Measurements from ENCODE around the gene SCUBE1.

DNA sequence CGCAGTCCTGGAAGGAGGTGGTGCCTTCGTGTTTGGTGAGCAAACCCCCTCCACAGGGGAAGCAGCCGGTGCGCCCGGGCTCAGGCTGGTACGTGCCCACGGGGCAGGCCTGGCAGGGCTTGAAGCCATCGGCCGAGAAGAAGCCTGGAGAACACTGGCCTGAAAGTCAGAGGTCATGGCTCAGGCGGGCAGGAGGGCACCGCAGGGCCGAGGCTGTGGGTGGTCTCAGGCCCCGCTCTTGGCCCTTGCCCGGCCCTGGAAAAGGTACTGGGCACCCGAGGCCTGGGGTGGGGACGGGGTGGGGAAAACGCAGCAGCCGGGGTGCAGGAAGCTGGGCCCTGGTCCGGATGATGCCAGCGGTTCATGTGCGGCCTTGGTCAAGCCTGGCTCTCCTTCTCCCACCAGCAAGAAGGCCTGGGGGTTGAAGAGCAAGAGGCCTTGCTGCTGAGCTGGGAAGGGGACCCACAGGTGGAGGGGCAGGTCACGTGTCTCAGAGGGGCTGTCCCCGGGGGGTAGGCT lies 130.7 kb downstream of the SCUBE1 start:
- TF ChIP-seq, protein P1, sequence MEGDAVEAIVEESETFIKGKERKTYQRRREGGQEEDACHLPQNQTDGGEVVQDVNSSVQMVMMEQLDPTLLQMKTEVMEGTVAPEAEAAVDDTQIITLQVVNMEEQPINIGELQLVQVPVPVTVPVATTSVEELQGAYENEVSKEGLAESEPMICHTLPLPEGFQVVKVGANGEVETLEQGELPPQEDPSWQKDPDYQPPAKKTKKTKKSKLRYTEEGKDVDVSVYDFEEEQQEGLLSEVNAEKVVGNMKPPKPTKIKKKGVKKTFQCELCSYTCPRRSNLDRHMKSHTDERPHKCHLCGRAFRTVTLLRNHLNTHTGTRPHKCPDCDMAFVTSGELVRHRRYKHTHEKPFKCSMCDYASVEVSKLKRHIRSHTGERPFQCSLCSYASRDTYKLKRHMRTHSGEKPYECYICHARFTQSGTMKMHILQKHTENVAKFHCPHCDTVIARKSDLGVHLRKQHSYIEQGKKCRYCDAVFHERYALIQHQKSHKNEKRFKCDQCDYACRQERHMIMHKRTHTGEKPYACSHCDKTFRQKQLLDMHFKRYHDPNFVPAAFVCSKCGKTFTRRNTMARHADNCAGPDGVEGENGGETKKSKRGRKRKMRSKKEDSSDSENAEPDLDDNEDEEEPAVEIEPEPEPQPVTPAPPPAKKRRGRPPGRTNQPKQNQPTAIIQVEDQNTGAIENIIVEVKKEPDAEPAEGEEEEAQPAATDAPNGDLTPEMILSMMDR (IDR thresholded peaks at IDR 0.05): no peak
- TF ChIP-seq TEAD4 (IDR thresholded peaks at IDR 0.05; ENCODE audit: borderline replicate concordance, insufficient read depth) (no peak), ELF1 (IDR thresholded peaks at IDR 0.05) (no peak), RAD21 (IDR thresholded peaks at IDR 0.05; ENCODE audit: low read length) (no peak), FOXM1 (IDR thresholded peaks at IDR 0.05; ENCODE audit: low read depth) (no peak), SMC3 (IDR thresholded peaks at IDR 0.05; ENCODE audit: low read depth, low read length) (no peak), YY1 (IDR thresholded peaks at IDR 0.05; ENCODE audit: low read depth) (no peak), EP300 (IDR thresholded peaks at IDR 0.05; ENCODE audit: borderline replicate concordance in 1 of 2, low read depth in 1 of 2, low read length in 1 of 2) (no peak), TAF1 (IDR thresholded peaks at IDR 0.05; ENCODE audit: borderline replicate concordance, low read depth, low read length) (no peak), MEF2A (IDR thresholded peaks at IDR 0.05; ENCODE audit: borderline replicate concordance, low read depth) (no peak)
- TF ChIP-seq, protein P2, sequence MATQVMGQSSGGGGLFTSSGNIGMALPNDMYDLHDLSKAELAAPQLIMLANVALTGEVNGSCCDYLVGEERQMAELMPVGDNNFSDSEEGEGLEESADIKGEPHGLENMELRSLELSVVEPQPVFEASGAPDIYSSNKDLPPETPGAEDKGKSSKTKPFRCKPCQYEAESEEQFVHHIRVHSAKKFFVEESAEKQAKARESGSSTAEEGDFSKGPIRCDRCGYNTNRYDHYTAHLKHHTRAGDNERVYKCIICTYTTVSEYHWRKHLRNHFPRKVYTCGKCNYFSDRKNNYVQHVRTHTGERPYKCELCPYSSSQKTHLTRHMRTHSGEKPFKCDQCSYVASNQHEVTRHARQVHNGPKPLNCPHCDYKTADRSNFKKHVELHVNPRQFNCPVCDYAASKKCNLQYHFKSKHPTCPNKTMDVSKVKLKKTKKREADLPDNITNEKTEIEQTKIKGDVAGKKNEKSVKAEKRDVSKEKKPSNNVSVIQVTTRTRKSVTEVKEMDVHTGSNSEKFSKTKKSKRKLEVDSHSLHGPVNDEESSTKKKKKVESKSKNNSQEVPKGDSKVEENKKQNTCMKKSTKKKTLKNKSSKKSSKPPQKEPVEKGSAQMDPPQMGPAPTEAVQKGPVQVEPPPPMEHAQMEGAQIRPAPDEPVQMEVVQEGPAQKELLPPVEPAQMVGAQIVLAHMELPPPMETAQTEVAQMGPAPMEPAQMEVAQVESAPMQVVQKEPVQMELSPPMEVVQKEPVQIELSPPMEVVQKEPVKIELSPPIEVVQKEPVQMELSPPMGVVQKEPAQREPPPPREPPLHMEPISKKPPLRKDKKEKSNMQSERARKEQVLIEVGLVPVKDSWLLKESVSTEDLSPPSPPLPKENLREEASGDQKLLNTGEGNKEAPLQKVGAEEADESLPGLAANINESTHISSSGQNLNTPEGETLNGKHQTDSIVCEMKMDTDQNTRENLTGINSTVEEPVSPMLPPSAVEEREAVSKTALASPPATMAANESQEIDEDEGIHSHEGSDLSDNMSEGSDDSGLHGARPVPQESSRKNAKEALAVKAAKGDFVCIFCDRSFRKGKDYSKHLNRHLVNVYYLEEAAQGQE (IDR thresholded peaks at IDR 0.05; ENCODE audit: low read depth, low read length): no peak
- TF ChIP-seq, protein P3, sequence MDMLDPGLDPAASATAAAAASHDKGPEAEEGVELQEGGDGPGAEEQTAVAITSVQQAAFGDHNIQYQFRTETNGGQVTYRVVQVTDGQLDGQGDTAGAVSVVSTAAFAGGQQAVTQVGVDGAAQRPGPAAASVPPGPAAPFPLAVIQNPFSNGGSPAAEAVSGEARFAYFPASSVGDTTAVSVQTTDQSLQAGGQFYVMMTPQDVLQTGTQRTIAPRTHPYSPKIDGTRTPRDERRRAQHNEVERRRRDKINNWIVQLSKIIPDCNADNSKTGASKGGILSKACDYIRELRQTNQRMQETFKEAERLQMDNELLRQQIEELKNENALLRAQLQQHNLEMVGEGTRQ (IDR thresholded peaks at IDR 0.05; ENCODE audit: borderline replicate concordance, low read depth, low read length): no peak

Data from SK-N-SH (cell line).